Measurements from ENCODE around the gene HOXB7. TPM values are rescaled to one million over a fixed set of nuclear protein-coding genes. Genes with fewer than 3 reads are reported as not detected.

Gene HOXB7
- total RNA-seq, 1 donor from 2014 or later = 0.55 TPM

DNA sequence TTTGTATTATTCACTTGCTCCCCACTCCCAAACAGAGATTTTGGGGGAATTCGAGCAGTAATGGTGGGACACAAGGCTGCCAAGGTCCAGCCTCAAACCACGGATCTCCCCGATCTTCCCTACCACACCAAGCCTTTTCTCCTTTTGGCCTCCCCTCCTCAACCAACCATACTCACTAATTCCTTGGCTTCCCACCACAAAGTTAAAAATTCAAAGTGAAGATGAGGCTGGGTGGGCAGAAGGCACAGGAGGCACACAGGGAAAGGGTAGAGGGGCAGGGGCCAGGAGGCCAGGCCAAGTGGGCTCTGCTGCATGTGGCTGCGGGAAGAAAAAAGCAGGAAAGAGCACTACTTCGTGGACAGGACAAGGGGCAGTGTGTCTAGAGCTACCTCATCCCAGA lies 47.9 kb downstream of the HOXB7 start:
- H3K27me3 Mint-ChIP-seq = peaks cover 55% of the 10 kb centered on the region
- peak overlapping the region; percentile 89 for H3K27ac Mint-ChIP-seq
- no peaks in the 10 kb centered on the region for H3K9me3 Mint-ChIP-seq (ENCODE audit: low read depth)
- peak overlapping the region; percentile 74 for H3K4me3 Mint-ChIP-seq (ENCODE audit: low read depth)
- peaks cover 49% of the 10 kb centered on the region for H3K4me1 Mint-ChIP-seq (ENCODE audit: low read depth)
- TF ChIP-seq, protein P1, sequence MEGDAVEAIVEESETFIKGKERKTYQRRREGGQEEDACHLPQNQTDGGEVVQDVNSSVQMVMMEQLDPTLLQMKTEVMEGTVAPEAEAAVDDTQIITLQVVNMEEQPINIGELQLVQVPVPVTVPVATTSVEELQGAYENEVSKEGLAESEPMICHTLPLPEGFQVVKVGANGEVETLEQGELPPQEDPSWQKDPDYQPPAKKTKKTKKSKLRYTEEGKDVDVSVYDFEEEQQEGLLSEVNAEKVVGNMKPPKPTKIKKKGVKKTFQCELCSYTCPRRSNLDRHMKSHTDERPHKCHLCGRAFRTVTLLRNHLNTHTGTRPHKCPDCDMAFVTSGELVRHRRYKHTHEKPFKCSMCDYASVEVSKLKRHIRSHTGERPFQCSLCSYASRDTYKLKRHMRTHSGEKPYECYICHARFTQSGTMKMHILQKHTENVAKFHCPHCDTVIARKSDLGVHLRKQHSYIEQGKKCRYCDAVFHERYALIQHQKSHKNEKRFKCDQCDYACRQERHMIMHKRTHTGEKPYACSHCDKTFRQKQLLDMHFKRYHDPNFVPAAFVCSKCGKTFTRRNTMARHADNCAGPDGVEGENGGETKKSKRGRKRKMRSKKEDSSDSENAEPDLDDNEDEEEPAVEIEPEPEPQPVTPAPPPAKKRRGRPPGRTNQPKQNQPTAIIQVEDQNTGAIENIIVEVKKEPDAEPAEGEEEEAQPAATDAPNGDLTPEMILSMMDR (IDR thresholded peaks at IDR 0.05; ENCODE audit: unreplicated experiment) = no peak
- H3K36me3 Mint-ChIP-seq (ENCODE audit: insufficient read depth) = no peaks in the 10 kb centered on the region
- DNase-seq (ENCODE audit: low spot score, unreplicated experiment) = no peak

- Mint-ChIP-seq H3K4me3 (ENCODE audit: low read depth) (peak overlapping the region; percentile 74), H3K27ac (peak overlapping the region; percentile 89), H3K36me3 (ENCODE audit: insufficient read depth) (no peaks in the 10 kb centered on the region), H3K9me3 (ENCODE audit: low read depth) (no peaks in the 10 kb centered on the region), H3K27me3 (peaks cover 62% of the 10 kb centered on the region), H3K4me1 (ENCODE audit: low read depth) (peaks cover 50% of the 10 kb centered on the region)
- no peak for DNase-seq (ENCODE audit: low spot score, unreplicated experiment)
- TF ChIP-seq, protein P1 (IDR thresholded peaks at IDR 0.05; ENCODE audit: unreplicated experiment) = peak; percentile 50
Measured at GRCh38 chr17:48561884-48562810, 48.7 kb downstream of the HOXB7 start.

DNA sequence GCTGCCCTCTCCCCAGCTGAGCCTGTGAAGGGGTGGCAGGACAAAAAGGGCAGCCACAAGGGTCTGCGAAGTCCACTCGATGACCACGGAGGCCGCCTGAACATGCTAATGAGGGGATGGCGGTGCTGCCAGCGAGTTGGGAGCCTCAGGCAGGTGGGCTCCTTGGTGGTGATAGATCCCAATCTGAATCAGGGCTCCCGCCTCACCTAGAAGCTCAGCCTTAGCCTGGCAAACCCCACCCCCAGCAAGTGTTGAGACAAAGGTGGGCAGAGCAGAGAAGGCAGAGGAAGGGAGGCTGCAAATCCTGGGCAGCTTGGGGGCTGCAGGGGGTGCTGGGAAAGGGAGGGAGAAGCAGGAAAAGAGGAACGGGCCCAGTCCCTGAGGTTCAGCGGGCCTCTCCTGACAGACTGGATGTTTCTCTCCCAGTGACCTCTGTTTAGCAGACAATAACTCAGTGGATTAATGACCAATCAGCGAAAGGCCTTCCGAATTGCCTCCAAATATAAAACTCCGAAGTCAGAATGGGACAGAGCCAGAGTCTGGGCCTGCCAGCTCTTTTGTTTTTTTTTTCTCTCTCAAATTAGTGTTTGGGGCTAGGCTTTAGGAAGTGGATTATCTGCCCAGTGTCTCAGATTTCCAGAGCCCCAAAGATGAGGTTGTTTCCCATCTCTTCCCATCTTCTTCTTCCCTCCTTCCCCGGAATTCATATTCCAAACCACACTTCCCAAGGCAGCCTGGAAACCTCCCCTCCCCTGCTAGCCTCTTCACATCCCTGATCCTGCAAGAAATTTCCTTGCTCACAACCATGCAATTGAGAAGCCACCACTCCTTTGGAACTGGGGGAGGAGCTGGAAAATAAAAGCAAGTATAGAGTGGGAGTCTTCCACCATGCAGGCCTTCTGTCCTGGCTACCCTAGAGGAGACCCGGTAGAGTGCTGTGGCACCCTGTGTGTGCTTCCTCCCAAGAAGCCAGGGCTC lies 50.7 kb downstream of the HOXB7 start:
- H3K4me3 Mint-ChIP-seq (ENCODE audit: low read depth) = no peak overlapping the region
- H3K36me3 Mint-ChIP-seq (ENCODE audit: insufficient read depth) = no peaks in the 10 kb centered on the region
- H3K27ac Mint-ChIP-seq = peak overlapping the region; percentile 92
- no peak for DNase-seq (ENCODE audit: low spot score, unreplicated experiment)
- TF ChIP-seq, protein P1 (IDR thresholded peaks at IDR 0.05; ENCODE audit: unreplicated experiment) = no peak
- H3K27me3 Mint-ChIP-seq = peaks cover 77% of the 10 kb centered on the region
- no peaks in the 10 kb centered on the region for H3K9me3 Mint-ChIP-seq (ENCODE audit: low read depth)
- peaks cover 65% of the 10 kb centered on the region for H3K4me1 Mint-ChIP-seq (ENCODE audit: low read depth)

GRCh38 chr17:48559122-48559839 lies 51.5 kb downstream of the HOXB7 start:
- no peak overlapping the region for H3K27ac Mint-ChIP-seq
- no peaks in the 10 kb centered on the region for H3K36me3 Mint-ChIP-seq (ENCODE audit: insufficient read depth)
- DNase-seq (ENCODE audit: low spot score, unreplicated experiment) = no peak
- no peaks in the 10 kb centered on the region for H3K9me3 Mint-ChIP-seq (ENCODE audit: low read depth)
- H3K27me3 Mint-ChIP-seq = peaks cover 84% of the 10 kb centered on the region
- H3K4me1 Mint-ChIP-seq (ENCODE audit: low read depth) = peaks cover 68% of the 10 kb centered on the region
- H3K4me3 Mint-ChIP-seq (ENCODE audit: low read depth) = no peak overlapping the region
- TF ChIP-seq, protein P1 (IDR thresholded peaks at IDR 0.05; ENCODE audit: unreplicated experiment) = no peak

Data from progenitor cell of endocrine pancreas (in vitro differentiated cells).